ENCODE measurements around the gene SORCS2.

Gene SORCS2

DNA sequence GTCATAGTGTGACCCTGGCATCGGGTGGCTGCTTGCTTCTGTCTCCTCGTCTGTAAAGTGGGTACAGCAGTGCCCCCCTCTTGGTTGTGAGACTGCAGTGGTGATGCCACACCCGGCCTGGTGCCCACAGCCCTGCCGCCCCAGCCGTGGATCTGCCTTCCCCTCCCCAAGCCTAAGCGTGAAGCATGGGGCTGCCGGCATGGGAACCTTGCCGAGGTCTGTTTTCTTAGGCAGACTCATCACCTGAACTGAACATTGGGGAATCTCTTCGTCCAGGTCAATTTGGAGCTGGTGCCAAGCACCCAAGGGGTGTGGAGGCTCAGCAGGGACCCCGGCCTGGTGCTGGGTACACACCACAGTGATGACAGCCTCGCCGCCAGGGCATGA is 134.0 kb downstream of the SORCS2 start:
- DNase-seq (ENCODE audit: extremely low spot score) = no peak
- POLR2A ChIA-PET = no interaction called here
- CTCF ChIA-PET = interaction anchor here (1.5 kb wide), 1 partner anchor 9 kb away, joined by 4 read pairs; no protein-coding TSS in a partner anchor
- TF ChIP-seq, protein P1, sequence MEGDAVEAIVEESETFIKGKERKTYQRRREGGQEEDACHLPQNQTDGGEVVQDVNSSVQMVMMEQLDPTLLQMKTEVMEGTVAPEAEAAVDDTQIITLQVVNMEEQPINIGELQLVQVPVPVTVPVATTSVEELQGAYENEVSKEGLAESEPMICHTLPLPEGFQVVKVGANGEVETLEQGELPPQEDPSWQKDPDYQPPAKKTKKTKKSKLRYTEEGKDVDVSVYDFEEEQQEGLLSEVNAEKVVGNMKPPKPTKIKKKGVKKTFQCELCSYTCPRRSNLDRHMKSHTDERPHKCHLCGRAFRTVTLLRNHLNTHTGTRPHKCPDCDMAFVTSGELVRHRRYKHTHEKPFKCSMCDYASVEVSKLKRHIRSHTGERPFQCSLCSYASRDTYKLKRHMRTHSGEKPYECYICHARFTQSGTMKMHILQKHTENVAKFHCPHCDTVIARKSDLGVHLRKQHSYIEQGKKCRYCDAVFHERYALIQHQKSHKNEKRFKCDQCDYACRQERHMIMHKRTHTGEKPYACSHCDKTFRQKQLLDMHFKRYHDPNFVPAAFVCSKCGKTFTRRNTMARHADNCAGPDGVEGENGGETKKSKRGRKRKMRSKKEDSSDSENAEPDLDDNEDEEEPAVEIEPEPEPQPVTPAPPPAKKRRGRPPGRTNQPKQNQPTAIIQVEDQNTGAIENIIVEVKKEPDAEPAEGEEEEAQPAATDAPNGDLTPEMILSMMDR (IDR thresholded peaks at IDR 0.05; ENCODE audit: control extremely low read depth, extremely low read depth, low read depth, missing control alignments) = no peak

DNA sequence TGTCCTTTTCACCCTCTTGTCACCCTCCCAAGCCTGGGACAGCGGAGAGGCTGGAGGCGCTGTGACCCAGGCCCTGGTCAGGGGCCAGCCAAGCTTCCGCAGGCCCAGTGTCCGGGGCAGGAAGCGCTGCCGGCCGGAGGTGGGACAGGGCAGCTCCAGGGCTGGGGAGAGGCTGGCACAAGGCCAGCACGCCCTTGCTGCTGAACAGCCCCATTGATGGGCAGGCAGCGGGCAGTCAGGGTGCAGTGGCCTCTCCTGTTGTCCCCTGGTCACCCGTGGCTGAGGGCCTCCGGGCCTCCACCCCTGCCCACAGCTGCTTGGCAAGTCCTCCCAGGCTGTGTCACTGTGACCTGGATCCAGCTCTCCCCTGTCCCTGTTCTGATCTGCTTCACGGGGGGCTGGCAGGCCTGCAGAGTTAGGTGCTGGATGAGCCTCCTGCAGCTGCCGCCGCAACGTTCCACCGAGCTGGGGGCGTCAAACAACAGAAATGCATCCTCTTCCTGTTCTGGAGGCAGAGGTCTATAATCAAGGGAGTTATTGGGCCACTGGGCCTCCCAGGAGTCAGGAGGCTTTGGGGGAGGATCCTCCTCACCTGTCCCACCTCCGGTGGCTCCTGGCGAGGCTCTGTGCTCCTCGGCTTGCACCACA is 134.5 kb downstream of the SORCS2 start:
- POLR2A ChIA-PET = no interaction called here
- CTCF ChIA-PET = interaction anchor here (1.5 kb wide), 1 partner anchor 9 kb away, joined by 4 read pairs; no protein-coding TSS in a partner anchor
- TF ChIP-seq, protein P1 (IDR thresholded peaks at IDR 0.05; ENCODE audit: control extremely low read depth, extremely low read depth, low read depth, missing control alignments) = no peak
- DNase-seq (ENCODE audit: extremely low spot score) = no peak

DNA sequence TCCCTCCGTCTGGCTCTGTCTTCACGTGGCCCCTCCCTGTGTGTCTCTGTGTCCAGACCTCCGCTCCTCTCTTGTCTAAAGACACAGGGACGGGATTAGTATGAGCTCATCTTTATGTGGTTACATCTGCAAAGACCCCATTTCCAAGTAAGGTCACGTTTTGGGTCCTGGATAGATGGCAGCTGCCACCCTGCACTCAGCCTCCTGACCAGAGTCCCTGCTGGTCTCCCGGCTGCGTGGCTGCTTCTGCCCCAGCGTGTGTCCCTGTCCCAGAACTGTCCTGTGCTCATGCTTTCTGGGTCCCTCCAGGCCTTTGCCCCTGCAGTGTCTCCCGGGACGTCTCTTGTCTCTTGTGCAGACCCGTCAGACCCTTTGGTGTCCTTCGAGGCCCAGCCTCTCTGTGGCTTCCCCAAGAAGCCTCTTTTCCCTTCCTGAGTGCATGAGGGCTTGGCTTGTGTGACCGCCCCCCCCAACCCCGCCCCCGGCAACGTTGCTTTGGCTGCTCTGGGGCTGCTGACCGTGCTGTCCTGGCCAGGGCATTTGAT is 135.1 kb downstream of the SORCS2 start:
- DNase-seq (ENCODE audit: extremely low spot score) = no peak
- POLR2A ChIA-PET = no interaction called here
- CTCF ChIA-PET = interaction anchor here (1.5 kb wide), 1 partner anchor 8 kb away, joined by 4 read pairs; no protein-coding TSS in a partner anchor
- TF ChIP-seq, protein P1 (IDR thresholded peaks at IDR 0.05; ENCODE audit: control extremely low read depth, extremely low read depth, low read depth, missing control alignments) = no peak

DNA sequence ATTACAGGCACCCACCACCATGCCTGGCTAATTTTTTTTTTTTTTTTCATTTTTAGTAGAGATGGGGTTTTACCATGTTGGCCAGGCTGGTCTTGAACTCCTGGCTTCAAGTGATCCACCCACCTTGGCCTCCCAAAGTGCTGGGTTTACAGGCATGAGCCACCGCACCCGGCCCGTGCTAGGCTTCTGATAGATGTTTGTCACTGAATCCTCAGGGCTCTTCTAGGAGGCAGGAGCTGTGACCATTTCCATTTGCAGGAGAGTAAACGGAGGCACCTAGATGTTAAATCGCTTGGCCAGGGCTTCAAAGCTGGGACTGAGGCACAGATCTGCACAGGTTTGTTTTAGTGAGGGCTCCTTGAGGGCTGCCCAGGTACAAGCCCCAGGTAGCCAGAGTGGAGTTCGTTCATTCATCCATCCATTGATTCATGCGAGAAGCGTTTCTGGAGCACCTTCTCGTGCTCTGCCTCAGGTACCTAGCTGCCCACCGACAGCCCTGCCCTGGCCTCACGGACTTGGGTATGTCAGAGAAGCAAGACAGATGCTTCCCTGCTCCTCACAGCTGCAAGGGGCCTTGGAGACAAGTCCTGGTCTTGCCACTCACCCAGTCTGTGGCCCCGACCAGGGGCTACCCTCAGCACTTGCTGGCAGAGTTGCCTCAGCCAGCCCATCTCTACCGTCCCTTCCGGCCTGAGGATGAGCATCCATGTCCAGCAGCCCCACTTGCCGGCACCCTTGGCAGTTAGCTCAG is 136.0 kb downstream of the SORCS2 start:
- ChIA-PET POLR2A (no interaction called here), CTCF (no interaction called here)
- DNase-seq (ENCODE audit: extremely low spot score) = no peak
- TF ChIP-seq, protein P1 (IDR thresholded peaks at IDR 0.05; ENCODE audit: control extremely low read depth, extremely low read depth, low read depth, missing control alignments) = no peak

DNA sequence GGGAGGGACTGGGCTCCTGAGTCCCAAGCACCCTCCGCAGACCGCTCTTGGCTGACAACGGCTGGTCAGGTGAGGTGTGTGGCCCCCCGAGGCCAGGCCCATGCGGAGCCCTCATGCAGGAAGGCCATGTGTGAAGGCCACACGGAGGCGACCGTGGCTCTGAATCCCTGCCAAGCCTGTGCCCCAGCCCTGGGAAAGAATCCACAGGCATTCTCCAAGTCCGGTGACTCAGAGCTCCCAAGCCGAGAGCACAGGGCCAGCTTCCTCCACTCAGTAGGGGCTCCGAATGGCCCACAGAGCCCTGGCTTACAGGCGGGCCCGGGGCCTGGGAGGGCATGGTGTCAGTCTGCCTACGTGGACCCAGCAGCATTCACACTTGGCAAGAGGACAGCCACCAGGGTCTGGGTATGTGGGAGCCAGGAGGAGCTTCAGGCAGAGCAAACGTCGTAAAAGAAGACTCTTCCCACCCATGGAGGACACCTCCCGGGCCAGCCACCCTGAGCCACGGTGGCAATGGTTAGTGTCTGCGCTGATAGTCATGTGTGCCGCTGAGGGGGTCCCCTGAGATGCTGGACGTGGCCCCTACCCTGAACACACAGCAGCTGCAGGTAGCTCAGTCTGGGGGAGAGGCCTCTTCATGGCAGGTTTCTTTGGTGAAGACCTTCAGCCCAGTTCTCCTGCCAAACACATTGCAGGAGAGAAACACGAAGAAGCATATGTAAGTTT is 136.7 kb downstream of the SORCS2 start:
- DNase-seq (ENCODE audit: extremely low spot score) = no peak
- CTCF ChIA-PET = interaction anchor here (1.0 kb wide), 1 partner anchor 137 kb away, joined by 3 read pairs; no protein-coding TSS in a partner anchor
- POLR2A ChIA-PET = no interaction called here
- TF ChIP-seq, protein P1 (IDR thresholded peaks at IDR 0.05; ENCODE audit: control extremely low read depth, extremely low read depth, low read depth, missing control alignments) = no peak

DNA sequence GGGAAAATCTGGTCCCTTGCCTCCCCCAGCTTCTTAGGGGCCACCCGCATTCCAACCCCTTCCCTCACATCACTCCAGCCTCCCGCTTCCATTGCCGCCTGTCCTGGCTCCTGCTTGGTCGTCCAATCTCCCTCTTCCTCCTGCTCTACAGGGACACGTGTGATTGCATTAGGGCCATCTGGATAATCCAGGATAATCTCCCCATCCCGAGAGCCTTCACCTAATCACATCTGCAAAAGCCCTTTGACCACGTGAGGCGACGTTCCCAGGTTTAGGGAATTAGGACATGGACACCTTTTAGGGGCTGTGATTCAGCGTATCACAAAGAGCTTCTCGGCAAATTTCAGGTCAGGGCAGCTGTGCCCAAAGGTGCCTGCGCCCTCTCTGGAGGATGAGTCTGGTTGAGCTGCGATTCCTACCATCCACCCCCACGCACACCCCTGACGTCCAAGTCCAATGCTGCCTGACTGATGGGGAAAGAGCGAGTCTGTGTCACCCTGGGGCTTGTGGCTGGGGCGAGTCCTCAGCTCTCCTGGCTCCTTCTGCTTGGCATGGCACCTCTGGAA is 137.8 kb downstream of the SORCS2 start:
- TF ChIP-seq, protein P1 (IDR thresholded peaks at IDR 0.05; ENCODE audit: control extremely low read depth, extremely low read depth, low read depth, missing control alignments) = no peak
- POLR2A ChIA-PET = no interaction called here
- CTCF ChIA-PET = interaction anchor here (1.0 kb wide), 1 partner anchor 138 kb away, joined by 3 read pairs; no protein-coding TSS in a partner anchor
- DNase-seq (ENCODE audit: extremely low spot score) = no peak

Measured in GM10248 (cell line).